DOHH2 (cell line): ENCODE measurements around the gene STK16.

Source experiments
- H3F3A ChIP-seq: fragments of 200-600 bp; sonication (generic), shearing (Covaris generic); 2 replicates; pipeline ENCODE4 v1.6.0; 2016; ENCODE audit warnings: antibody characterized with exemption, mild to moderate bottlenecking; ENCODE audit not compliant: control insufficient read depth, insufficient read depth
- H3K27ac ChIP-seq: fragments of 200-600 bp; sonication (generic); 2 replicates; pipeline ENCODE4 v1.5.1; 2014; ENCODE audit warnings: low read depth, mild to moderate bottlenecking, low read length, moderate library complexity
- H3K27me3 ChIP-seq: fragments of 200-600 bp; sonication (generic); 2 replicates; pipeline ENCODE4 v1.6.1; 2014; ENCODE audit warnings: mild to moderate bottlenecking, low read length, mixed read lengths; ENCODE audit not compliant: control insufficient read depth
- H3K36me3 ChIP-seq: fragments of 200-600 bp; sonication (generic); 2 replicates; pipeline ENCODE4 v1.6.1; 2014; ENCODE audit warnings: mild to moderate bottlenecking, low read length, moderate library complexity, mixed read lengths; ENCODE audit not compliant: control insufficient read depth
- H3K4me1 ChIP-seq: fragments of 200-600 bp; sonication (generic); 2 replicates; pipeline ENCODE4 v1.6.1; 2014; ENCODE audit warnings: mild to moderate bottlenecking, low read length, mixed read lengths; ENCODE audit not compliant: control insufficient read depth
- H3K4me2 ChIP-seq: fragments of 200-600 bp; sonication (generic); 2 replicates; pipeline ENCODE4 v1.6.0; 2014; ENCODE audit warnings: mild to moderate bottlenecking, low read length, moderate library complexity
- H3K4me3 ChIP-seq: fragments of 200-600 bp; sonication (generic); 2 replicates; pipeline ENCODE4 v1.5.1; 2014; ENCODE audit warnings: mild to moderate bottlenecking, low read length, mixed read lengths
- H3K79me2 ChIP-seq: fragments of 200-600 bp; sonication (generic); 2 replicates; pipeline ENCODE4 v1.6.1; 2014; ENCODE audit warnings: mild to moderate bottlenecking, low read length, mixed read lengths; ENCODE audit not compliant: control insufficient read depth
- H3K9me2 ChIP-seq: fragments of 200-600 bp; sonication (generic); replicated peaks from 2 replicates; pipeline ENCODE4 v1.6.1; 2014; ENCODE audit warnings: mild to moderate bottlenecking, low read length, mixed read lengths; ENCODE audit not compliant: control insufficient read depth
- H3K9me3 ChIP-seq: fragments of 200-600 bp; sonication (generic); 2 replicates; pipeline ENCODE4 v1.6.1; 2014; ENCODE audit warnings: antibody characterized with exemption, low read length, mixed read lengths; ENCODE audit not compliant: control insufficient read depth, insufficient read depth
- H4K20me1 ChIP-seq: fragments of 200-600 bp; sonication (generic); 2 replicates; pipeline ENCODE4 v1.6.0; 2014; ENCODE audit warnings: low read depth, mild to moderate bottlenecking, antibody characterized with exemption, low read length, moderate library complexity; ENCODE audit not compliant: control insufficient read depth, insufficient read depth
- CTCF ChIP-seq: fragments of 200-600 bp; sonication (generic); IDR thresholded peaks from one replicate; pipeline ENCODE4 v1.5.1; 2014; ENCODE audit warnings: antibody characterized with exemption, mild to moderate bottlenecking, low read depth, low read length; ENCODE audit not compliant: poor library complexity, severe bottlenecking
- EZH2phosphoT487 ChIP-seq: fragments of 200-600 bp; sonication (generic); IDR thresholded peaks from 2 replicates; pipeline ENCODE4 v1.6.1; 2017; ENCODE audit warnings: borderline replicate concordance, mild to moderate bottlenecking, antibody characterized with exemption, low read length, moderate library complexity, mixed read lengths

STK16 gene

GRCh38 chr2:219250049-219250781 is 4.9 kb downstream of the STK16 start:
- H3F3A ChIP-seq, result peaks cover 22% of the 10 kb centered on the region
- H3K27me3 ChIP-seq, result no peaks in the 10 kb centered on the region; the same call in 1 of the 2 replicates
- peaks cover 7% of the 10 kb centered on the region; the same call in 1 of the 2 replicates for H4K20me1 ChIP-seq
- peaks cover 64% of the 10 kb centered on the region for H3K36me3 ChIP-seq
- peak overlapping the region; percentile 74 for H3K4me3 ChIP-seq
- H3K9me2 ChIP-seq, result no peaks in the 10 kb centered on the region
- peaks cover 83% of the 10 kb centered on the region for H3K4me1 ChIP-seq
- H3K27ac ChIP-seq, result peak overlapping the region; percentile 98
- H3K79me2 ChIP-seq, result peaks cover 75% of the 10 kb centered on the region
- TF ChIP-seq EZH2phosphoT487 (no peak), CTCF (no peak)
- peak overlapping the region; percentile 97 for H3K4me2 ChIP-seq
- no peaks in the 10 kb centered on the region for H3K9me3 ChIP-seq

- Histone ChIP-seq H3K79me2 (peaks cover 61% of the 10 kb centered on the region), H4K20me1 (peaks cover 7% of the 10 kb centered on the region; the same call in 1 of the 2 replicates), H3K27me3 (peaks cover 6% of the 10 kb centered on the region), H3K9me2 (no peaks in the 10 kb centered on the region), H3K4me1 (peaks cover 78% of the 10 kb centered on the region), H3K36me3 (peaks cover 59% of the 10 kb centered on the region), H3K27ac (peak overlapping the region; percentile 62; the same call in 1 of the 2 replicates), H3K4me3 (peak overlapping the region; percentile 83), H3F3A (peaks cover 27% of the 10 kb centered on the region), H3K4me2 (peak overlapping the region; percentile 97), H3K9me3 (no peaks in the 10 kb centered on the region)
- TF ChIP-seq EZH2phosphoT487 (no peak), CTCF (no peak)
These were observed 6.4 kb downstream of the STK16 start for GRCh38 chr2:219251656-219252055.

- H3K27ac ChIP-seq, result peak overlapping the region; percentile 62
- peaks cover 6% of the 10 kb centered on the region for H3K27me3 ChIP-seq
- peaks cover 55% of the 10 kb centered on the region for H3K36me3 ChIP-seq
- H3K4me2 ChIP-seq, result peak overlapping the region; percentile 97
- peak overlapping the region; percentile 83 for H3K4me3 ChIP-seq
- TF ChIP-seq CTCF (no peak), EZH2phosphoT487 (no peak)
- peaks cover 74% of the 10 kb centered on the region for H3K4me1 ChIP-seq
- H4K20me1 ChIP-seq, result peaks cover 7% of the 10 kb centered on the region; the same call in 1 of the 2 replicates
- H3K79me2 ChIP-seq, result peaks cover 57% of the 10 kb centered on the region
- H3K9me3 ChIP-seq, result no peaks in the 10 kb centered on the region
- peaks cover 27% of the 10 kb centered on the region for H3F3A ChIP-seq
- no peaks in the 10 kb centered on the region for H3K9me2 ChIP-seq
These were observed 6.8 kb downstream of the STK16 start for GRCh38 chr2:219252084-219252483.
